HEK293 (cell line): Measurements from ENCODE around the gene SFT2D3.

ENCODE experiments used
- CTCF ChIA-PET: fragments of 350-600 bp; formaldehyde crosslinking; extraction: SDS; loops from one replicate; lab custom pipeline; 2021; ENCODE audit warnings: antibody characterized with exemption; lab: Yijun Ruan, JAX
- POLR2A ChIA-PET: fragments of 300-600 bp; formaldehyde crosslinking; extraction: SDS; loops from one replicate; lab custom pipeline; 2020; ENCODE audit warnings: antibody characterized with exemption, inconsistent platforms; lab: Yijun Ruan, JAX
- H3K27ac ChIP-seq: fragments of 200-500 bp; sonication (Bioruptor generic); 2 replicates; pipeline ENCODE4 v1.5.1; 2014; ENCODE audit warnings: low read depth, low read length, control low read depth, inconsistent platforms; ENCODE audit errors: extremely low read depth
- H3K36me3 ChIP-seq, 2 experiments: fragments of 200-500 bp in 1 of 2; sonication (Bioruptor generic) in 1 of 2; 1 replicate in 1 of 2; 2 replicates in 1 of 2; pipeline ENCODE4 v1.5.1; 2014 to 2017; ENCODE audit warnings: inconsistent platforms in 2 of 2, low read length in 2 of 2; ENCODE audit not compliant: control insufficient read depth in 2 of 2, insufficient read depth in 1 of 2
- H3K4me1 ChIP-seq: fragments of 200-500 bp; sonication (Bioruptor generic); 2 replicates; pipeline ENCODE4 v1.5.1; 2014; ENCODE audit warnings: mild to moderate bottlenecking, low read length, inconsistent platforms; ENCODE audit not compliant: control insufficient read depth, insufficient read depth
- H3K4me3 ChIP-seq: 2 replicates; pipeline ENCODE4 v1.5.1; 2011; ENCODE audit warnings: low read depth, mild to moderate bottlenecking, control low read depth, low read length, moderate library complexity
- H3K9me3 ChIP-seq: fragments of 200-500 bp; sonication (Bioruptor generic); 2 replicates; pipeline ENCODE4 v1.5.1; 2014; ENCODE audit warnings: low read depth, low read length, inconsistent platforms; ENCODE audit not compliant: control insufficient read depth, insufficient read depth
- INSM2 ChIP-seq: fragments of 450-650 bp; formaldehyde crosslinking; IDR thresholded peaks from 2 replicates; pipeline ENCODE4 v1.5.1; 2016; ENCODE audit warnings: missing biosample characterization, missing genetic modification characterization
- ZBTB48 ChIP-seq: fragments of 450-650 bp; formaldehyde crosslinking; IDR thresholded peaks from 2 replicates; pipeline ENCODE4 v1.5.1; 2016; ENCODE audit warnings: missing biosample characterization, missing genetic modification characterization
- ZEB2 ChIP-seq: fragments of 450-650 bp; formaldehyde crosslinking; IDR thresholded peaks from 2 replicates; pipeline ENCODE4 v1.5.1; 2016; ENCODE audit warnings: missing biosample characterization, missing genetic modification characterization
- ZFHX2 ChIP-seq: fragments of 450-650 bp; formaldehyde crosslinking; conservative IDR thresholded peaks from 2 replicates; pipeline ENCODE4 v1.5.1; 2016; ENCODE audit warnings: missing biosample characterization, missing genetic modification characterization
- ZNF114 ChIP-seq: fragments of 450-650 bp; formaldehyde crosslinking; IDR thresholded peaks from 2 replicates; pipeline ENCODE4 v1.5.0; 2017; ENCODE audit warnings: missing biosample characterization, missing genetic modification characterization
- ZNF155 ChIP-seq: fragments of 450-650 bp; formaldehyde crosslinking; IDR thresholded peaks from 2 replicates; pipeline ENCODE4 v1.5.1; 2016; ENCODE audit warnings: missing biosample characterization, missing genetic modification characterization
- ZNF174 ChIP-seq: fragments of 450-650 bp; formaldehyde crosslinking; IDR thresholded peaks from 2 replicates; pipeline ENCODE4 v1.5.0; 2017; ENCODE audit warnings: missing biosample characterization, mild to moderate bottlenecking, missing genetic modification characterization
- ZNF175 ChIP-seq: fragments of 450-650 bp; formaldehyde crosslinking; IDR thresholded peaks from 2 replicates; pipeline ENCODE4 v1.5.1; 2016; ENCODE audit warnings: missing biosample characterization, missing genetic modification characterization
- ZNF302 ChIP-seq: fragments of 450-650 bp; formaldehyde crosslinking; IDR thresholded peaks from 2 replicates; pipeline ENCODE4 v1.5.1; 2016; ENCODE audit warnings: missing biosample characterization, missing genetic modification characterization, low read depth
- ZNF37A ChIP-seq: fragments of 450-650 bp; IDR thresholded peaks from 2 replicates; pipeline ENCODE4 v1.5.1; 2018; ENCODE audit warnings: missing biosample characterization, missing genetic modification characterization
- ZNF391 ChIP-seq: fragments of 450-650 bp; formaldehyde crosslinking; IDR thresholded peaks from 2 replicates; pipeline ENCODE4 v1.5.1; 2016; ENCODE audit warnings: low read depth, missing biosample characterization, missing genetic modification characterization, borderline replicate concordance
- ZNF404 ChIP-seq: fragments of 450-650 bp; formaldehyde crosslinking; IDR thresholded peaks from 2 replicates; pipeline ENCODE4 v1.5.1; 2017; ENCODE audit warnings: missing biosample characterization, missing genetic modification characterization
- ZNF501 ChIP-seq: fragments of 450-650 bp; formaldehyde crosslinking; IDR thresholded peaks from 2 replicates; pipeline ENCODE4 v1.5.1; 2016; ENCODE audit warnings: missing biosample characterization, missing genetic modification characterization
- ZNF518A ChIP-seq: fragments of 450-650 bp; formaldehyde crosslinking; conservative IDR thresholded peaks from 2 replicates; pipeline ENCODE4 v1.5.1; 2016; ENCODE audit warnings: low read depth, missing biosample characterization, missing genetic modification characterization
- ZNF76 ChIP-seq: fragments of 450-650 bp; formaldehyde crosslinking; IDR thresholded peaks from 2 replicates; pipeline ENCODE4; 2016; ENCODE audit warnings: low read depth, missing biosample characterization, missing genetic modification characterization, borderline replicate concordance
- ZSCAN23 ChIP-seq: fragments of 450-650 bp; formaldehyde crosslinking; IDR thresholded peaks from 2 replicates; pipeline ENCODE4 v1.5.1; 2016; ENCODE audit warnings: missing biosample characterization, missing genetic modification characterization
- TF ChIP-seq, protein P1 (sequence below): fragments of 450-650 bp; formaldehyde crosslinking; IDR thresholded peaks from 2 replicates; pipeline ENCODE4 v1.5.1; 2016; ENCODE audit warnings: missing biosample characterization, missing genetic modification characterization
- TF ChIP-seq, protein P2 (sequence below): fragments of 450-650 bp; formaldehyde crosslinking; IDR thresholded peaks from 2 replicates; pipeline ENCODE4 v1.5.1; 2017; ENCODE audit warnings: missing biosample characterization, missing genetic modification characterization

SFT2D3 gene

DNA sequence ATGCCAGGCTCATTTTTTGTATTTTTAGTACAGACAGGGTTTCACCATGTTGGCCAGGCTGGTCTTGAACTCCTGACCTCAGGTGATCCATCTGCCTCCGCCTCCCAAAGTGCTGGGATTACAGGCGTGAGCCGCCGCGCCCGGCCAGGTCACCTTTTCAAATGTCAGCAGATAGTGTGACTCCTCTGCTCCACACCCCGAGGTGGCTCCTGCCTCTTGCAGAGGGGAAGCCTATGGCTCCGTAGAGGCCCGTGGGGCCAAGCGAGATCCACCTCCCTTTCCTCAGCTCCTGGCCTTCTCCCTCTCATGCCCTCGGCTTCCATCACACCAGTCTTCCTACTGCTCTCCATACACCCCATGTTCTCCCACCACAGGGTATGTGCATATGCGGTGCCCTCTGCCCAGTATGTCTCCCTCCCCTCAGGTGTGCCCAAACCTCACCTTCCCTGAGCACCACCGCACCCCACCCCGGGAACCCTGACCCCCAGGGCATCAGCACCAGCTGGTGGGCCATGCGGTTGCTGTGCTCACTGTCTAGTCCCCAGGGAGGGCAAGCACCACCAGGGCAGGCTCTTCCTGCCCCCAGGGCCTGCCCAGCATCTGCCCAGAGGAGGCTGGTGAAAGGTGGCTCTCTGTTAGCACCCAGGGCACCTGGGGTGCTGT is 44.6 kb upstream of the SFT2D3 start (continued):
- TF ChIP-seq, protein P1, sequence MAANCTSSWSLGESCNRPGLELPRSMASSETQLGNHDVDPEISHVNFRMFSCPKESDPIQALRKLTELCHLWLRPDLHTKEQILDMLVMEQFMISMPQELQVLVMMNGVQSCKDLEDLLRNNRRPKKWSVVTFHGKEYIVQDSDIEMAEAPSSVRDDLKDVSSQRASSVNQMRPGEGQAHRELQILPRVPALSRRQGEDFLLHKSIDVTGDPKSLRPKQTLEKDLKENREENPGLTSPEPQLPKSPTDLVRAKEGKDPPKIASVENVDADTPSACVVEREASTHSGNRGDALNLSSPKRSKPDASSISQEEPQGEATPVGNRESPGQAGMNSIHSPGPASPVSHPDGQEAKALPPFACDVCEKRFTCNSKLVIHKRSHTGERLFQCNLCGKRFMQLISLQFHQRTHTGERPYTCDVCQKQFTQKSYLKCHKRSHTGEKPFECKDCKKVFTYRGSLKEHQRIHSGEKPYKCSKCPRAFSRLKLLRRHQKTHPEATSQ, result no peak

GRCh38 chr2:127657232-127657595 is 44.1 kb upstream of the SFT2D3 start:
- CTCF ChIA-PET, result no interaction called here
- POLR2A ChIA-PET, result no interaction called here

DNA sequence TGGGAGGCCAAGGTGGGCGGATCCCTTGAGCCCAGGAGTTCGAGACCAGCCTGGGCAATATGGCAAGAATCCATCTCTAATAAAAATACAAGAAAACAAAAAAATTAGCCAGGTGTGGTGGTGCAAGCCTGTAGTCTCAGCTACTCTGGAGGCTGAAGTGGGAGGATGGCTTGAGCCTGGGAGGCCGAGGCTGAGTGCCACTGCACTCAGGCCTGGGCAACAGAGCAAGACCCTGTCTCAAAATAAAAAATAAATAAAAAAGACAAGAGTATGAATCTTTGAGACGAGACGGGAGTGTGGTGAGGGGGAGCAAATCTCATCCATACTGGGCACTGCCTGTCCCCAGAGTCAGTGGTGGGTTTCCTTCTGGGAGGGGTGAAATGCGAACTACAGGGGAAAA is 43.2 kb upstream of the SFT2D3 start:
- TF ChIP-seq ZNF501 (tag by site-specific recombination), result no peak
- no peak for TF ChIP-seq ZNF175 (tag by site-specific recombination)
- no peak for TF ChIP-seq ZNF76
- peak; percentile 28; the same call in 1 of the 2 replicates for TF ChIP-seq ZFHX2 (tag by site-specific recombination)
- TF ChIP-seq, protein P2, sequence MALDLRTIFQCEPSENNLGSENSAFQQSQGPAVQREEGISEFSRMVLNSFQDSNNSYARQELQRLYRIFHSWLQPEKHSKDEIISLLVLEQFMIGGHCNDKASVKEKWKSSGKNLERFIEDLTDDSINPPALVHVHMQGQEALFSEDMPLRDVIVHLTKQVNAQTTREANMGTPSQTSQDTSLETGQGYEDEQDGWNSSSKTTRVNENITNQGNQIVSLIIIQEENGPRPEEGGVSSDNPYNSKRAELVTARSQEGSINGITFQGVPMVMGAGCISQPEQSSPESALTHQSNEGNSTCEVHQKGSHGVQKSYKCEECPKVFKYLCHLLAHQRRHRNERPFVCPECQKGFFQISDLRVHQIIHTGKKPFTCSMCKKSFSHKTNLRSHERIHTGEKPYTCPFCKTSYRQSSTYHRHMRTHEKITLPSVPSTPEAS (tag by site-specific recombination), result no peak
- Histone ChIP-seq H3K27ac (no peak overlapping the region), H3K36me3 (no peaks in the 10 kb centered on the region), H3K4me3 (no peak overlapping the region), H3K4me1 (no peaks in the 10 kb centered on the region), H3K9me3 (no peaks in the 10 kb centered on the region)
- POLR2A ChIA-PET, result no interaction called here
- CTCF ChIA-PET, result no interaction called here

More at GRCh38 chr2:127657232-127657595, 44.1 kb upstream of the SFT2D3 start:
- TF ChIP-seq ZNF391 (tag by site-specific recombination), result no peak
- TF ChIP-seq ZNF404, result no peak
- TF ChIP-seq ZNF302 (tag by site-specific recombination), result no peak
- TF ChIP-seq ZNF174 (tag by site-specific recombination), result no peak
- no peak for TF ChIP-seq ZNF155 (tag by site-specific recombination)
- no peak for TF ChIP-seq ZSCAN23 (tag by site-specific recombination)
- TF ChIP-seq ZNF518A (tag by site-specific recombination), result no peak
- TF ChIP-seq INSM2 (tag by site-specific recombination), result no peak
- TF ChIP-seq ZNF114 (tag by site-specific recombination), result no peak
- no peak for TF ChIP-seq ZEB2 (tag by site-specific recombination)
- TF ChIP-seq ZBTB48, result no peak
- no peak for TF ChIP-seq ZNF37A (tag by site-specific recombination)
- H3K4me3 ChIP-seq, result no peak overlapping the region
- no peaks in the 10 kb centered on the region for H3K36me3 ChIP-seq
- H3K4me1 ChIP-seq, result no peaks in the 10 kb centered on the region
- H3K27ac ChIP-seq, result no peak overlapping the region
- H3K9me3 ChIP-seq, result no peaks in the 10 kb centered on the region
